Nucleus accumbens (tissue), 56 donors: Measurements from ENCODE around the gene ZGRF1.
A peak's percentile ranks its signal among the peaks of the same experiment; 100 is the strongest.
"Not testable (repeated sequence)": the region's sequence is repeated elsewhere in the genome, so short reads cannot be mapped to it uniquely, and the experiment has no call there.

Experiments
- DNase-seq, 56 donors: peaks; one replicate each; lab custom pipeline; 2025; lab: John Stamatoyannopoulos, UW

Gene ZGRF1

GRCh38 chr4:112645541-112646329 is 9.0 kb upstream of the ZGRF1 start:
- DNase-seq, result no peak

GRCh38 chr4:112644595-112645535 is 8.2 kb upstream of the ZGRF1 start:
- not testable (repeated sequence) for DNase-seq

GRCh38 chr4:112642526-112642925 is 5.8 kb upstream of the ZGRF1 start:
- no peak for DNase-seq

GRCh38 chr4:112637552-112637866 is 800 bp upstream of the ZGRF1 start:
- DNase-seq, result no peak

- DNase-seq, result peak in 1 of 56 donors; percentile 0
These were observed 3.1 kb downstream of the ZGRF1 start for GRCh38 chr4:112633477-112634235.

- DNase-seq, result no peak
These were observed 10.5 kb downstream of the ZGRF1 start for GRCh38 chr4:112626228-112626627.

GRCh38 chr4:112616984-112617383 is 19.7 kb downstream of the ZGRF1 start:
- no peak for DNase-seq

- not testable (repeated sequence) for DNase-seq
These were observed 23.9 kb downstream of the ZGRF1 start for GRCh38 chr4:112612814-112613213.

- DNase-seq, result peak in 39 of 56 donors; percentile 0 to 77 (median 10)
These were observed 32.1 kb downstream of the ZGRF1 start for GRCh38 chr4:112604589-112604988.

- no peak for DNase-seq
These were observed 41.7 kb downstream of the ZGRF1 start for GRCh38 chr4:112594993-112595392.

GRCh38 chr4:112593438-112594133 is 43.1 kb downstream of the ZGRF1 start:
- no peak for DNase-seq

GRCh38 chr4:112592717-112593116 is 44.0 kb downstream of the ZGRF1 start:
- DNase-seq, result no peak

- no peak for DNase-seq
These were observed 45.1 kb downstream of the ZGRF1 start for GRCh38 chr4:112591593-112591992.

GRCh38 chr4:112589206-112589605 is 47.5 kb downstream of the ZGRF1 start:
- no peak for DNase-seq

GRCh38 chr4:112585977-112586736 is 50.6 kb downstream of the ZGRF1 start:
- no peak for DNase-seq

- no peak for DNase-seq
These were observed 69.2 kb downstream of the ZGRF1 start for GRCh38 chr4:112567536-112567935.

- DNase-seq, result no peak
These were observed 71.9 kb downstream of the ZGRF1 start for GRCh38 chr4:112564706-112565270.

GRCh38 chr4:112563431-112564200 is 73.1 kb downstream of the ZGRF1 start:
- DNase-seq, result no peak
